Dermis microvascular lymphatic vessel endothelial cell (primary cell): ENCODE results near the gene SH3BP4. TPM values are rescaled to one million over a fixed set of nuclear protein-coding genes. Genes with fewer than 3 reads are reported as not detected.
"Not testable (repeated sequence)": the region's sequence is repeated elsewhere in the genome, so short reads cannot be mapped to it uniquely, and the experiment has no call there.

Experiments
- DNase-seq, 2 donors: peaks; one replicate each; pipeline versions ENCODE4 v3.0.0 to v3.0.0-alpha.2; 2010; ENCODE audit warnings: low read depth in 2 of 2
- total RNA-seq: library from RNA; depleted of rRNA; stranded (reverse); fragments of >200 nt; gene quantifications from 2 replicates; pipeline ENCODE4 v1.2.1, GENCODE V29; 2014

SH3BP4 gene
- total RNA-seq, 1 donor from 2014 or later = 16.0 TPM

DNA sequence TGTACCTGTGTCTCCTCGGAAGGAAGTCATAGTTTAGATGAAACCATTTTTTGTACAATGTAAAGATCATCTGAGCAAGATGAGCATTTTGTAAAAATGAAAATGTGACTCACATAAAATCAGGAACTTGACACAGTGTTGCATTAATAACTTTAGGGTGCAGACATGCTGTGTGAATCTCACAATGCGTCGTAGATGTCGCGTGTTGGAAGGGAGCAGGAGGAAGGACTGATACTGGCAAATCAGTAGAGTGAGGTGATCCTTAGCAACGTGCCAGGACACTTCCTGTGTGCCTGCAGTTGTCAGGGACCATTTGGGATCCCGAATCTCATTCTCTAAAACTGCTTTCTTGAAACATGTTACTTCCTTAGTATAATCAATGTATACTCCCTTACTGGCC is 103.1 kb downstream of the SH3BP4 start:
- no peak for DNase-seq

DNA sequence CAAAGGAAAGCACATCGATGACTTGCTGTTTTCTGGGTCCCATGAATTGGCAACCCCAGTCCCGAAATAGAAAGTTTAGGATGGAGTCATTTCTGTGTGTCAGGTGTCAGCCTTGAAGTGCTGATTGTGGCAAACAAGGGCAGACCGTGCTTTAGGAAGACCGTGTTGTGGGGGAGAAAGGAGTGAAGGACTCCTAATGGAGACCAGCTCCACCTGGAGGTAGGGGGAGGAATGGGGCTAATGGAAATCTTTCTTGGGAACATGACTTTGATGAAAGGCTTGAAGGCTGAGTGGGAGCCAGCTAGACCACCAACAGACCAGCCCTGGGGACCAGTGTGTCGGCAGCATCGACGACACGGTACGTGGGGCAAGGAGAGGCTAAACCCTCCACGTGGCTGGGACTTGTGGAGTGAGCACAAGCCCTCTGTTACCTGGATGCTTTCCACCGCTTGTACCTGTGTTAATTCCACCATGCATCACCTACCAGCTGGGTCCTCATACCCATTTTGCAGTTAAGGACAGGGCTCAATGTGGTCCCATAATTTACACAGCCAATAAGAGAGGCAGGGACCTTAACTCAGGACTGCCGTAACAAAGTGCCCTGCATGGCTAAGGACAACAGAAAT is 104.2 kb downstream of the SH3BP4 start:
- DNase-seq = peak; percentile 22 to 57

DNA sequence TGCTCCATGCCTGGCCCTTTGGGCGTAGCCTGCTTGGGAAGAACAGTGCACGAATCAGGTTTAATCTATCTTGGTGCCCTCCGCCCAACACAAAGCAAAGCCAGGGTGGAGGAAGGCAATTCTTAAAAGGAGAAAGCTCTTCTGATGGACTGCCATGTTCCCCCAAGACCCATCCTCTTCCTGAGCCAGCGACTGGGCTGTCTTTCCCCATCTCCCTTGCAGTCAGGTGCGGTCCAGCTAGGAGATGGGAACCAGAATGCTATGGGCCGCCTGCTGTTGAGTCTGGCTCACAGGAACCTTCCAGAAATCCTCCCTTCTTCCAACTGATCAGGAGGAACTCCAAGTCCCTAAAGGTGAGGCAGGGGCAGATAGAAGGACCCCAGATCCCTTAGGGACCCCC is 105.0 kb downstream of the SH3BP4 start:
- no peak for DNase-seq

DNA sequence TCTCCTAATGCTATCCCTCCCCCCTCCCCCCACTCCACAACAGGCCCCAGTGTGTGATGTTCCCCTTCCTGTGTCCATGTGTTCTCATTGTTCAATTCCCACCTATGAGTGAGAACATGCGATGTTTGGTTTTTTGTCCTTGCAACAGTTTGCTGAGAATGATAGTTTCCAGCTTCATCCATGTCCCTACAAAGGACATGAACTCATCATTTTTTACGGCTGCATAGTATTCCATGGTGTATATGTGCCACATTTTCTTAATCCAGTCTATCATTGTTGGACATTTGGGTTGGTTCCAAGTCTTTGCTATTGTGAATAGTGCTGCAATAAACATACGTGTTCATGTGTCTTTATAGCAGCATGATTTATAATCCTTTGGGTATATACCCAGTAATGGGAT is 105.8 kb downstream of the SH3BP4 start:
- DNase-seq = not testable (repeated sequence)

DNA sequence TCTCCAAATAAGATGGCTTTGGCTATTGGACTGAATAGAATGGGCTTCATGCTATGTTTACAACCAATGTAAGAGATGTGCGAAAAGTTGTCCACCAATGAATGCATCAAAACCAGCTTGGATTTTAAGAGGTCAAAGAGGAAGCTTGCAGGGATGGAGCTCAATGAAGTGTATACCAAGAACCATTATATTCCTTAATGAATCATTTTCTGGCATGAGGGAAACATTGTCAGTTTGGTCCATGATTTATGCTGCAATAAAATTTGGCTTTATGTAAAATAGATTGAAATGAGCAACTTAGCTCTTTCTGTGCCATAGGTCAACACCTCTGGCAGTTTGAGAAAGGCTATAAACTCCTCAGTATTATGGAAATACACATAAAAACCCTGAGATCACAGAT is 107.3 kb downstream of the SH3BP4 start:
- no peak for DNase-seq

DNA sequence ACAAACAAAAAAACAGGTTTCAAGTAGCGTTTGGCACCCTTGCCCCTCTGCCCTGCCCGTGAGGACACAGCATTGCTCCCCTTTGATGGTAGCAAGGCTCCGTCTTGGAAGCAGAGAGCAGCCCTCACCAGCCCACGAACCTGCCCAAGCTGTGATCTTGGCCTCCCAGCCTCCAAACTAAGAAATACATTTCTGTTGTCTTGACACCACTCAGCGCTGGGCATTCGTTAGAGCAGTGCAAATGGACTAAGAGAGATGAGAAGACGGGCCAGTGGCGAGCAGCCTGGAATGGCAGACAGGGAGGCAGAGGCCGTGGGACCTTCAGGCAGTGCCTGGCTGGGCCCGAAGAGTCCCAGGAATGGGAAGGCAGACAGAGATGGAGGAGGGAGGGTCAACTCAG is 109.8 kb downstream of the SH3BP4 start:
- DNase-seq = no peak

DNA sequence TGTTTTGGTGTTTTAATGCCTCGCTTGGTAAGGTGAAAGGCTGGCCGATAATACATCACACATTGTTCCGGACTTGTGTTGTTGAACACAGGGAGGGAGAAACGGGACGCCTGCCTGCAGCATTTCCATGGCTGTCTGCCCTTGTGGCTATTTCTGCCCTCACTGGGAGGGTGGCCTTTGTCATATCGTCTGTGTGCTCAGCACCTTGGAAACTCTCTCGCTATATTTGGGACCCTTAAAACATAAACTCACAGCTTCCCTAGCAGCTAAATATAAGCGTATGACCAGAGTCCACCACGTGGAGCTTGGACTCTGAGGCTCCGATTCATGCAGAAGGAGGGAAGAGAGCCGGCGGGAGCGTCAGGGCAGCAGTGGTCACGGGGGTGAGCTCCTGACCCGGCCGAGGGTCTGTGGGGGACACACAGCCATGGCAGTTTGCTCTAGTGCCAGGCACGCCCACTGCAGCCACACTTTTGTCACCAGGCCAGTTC is 111.7 kb downstream of the SH3BP4 start:
- DNase-seq = no peak

DNA sequence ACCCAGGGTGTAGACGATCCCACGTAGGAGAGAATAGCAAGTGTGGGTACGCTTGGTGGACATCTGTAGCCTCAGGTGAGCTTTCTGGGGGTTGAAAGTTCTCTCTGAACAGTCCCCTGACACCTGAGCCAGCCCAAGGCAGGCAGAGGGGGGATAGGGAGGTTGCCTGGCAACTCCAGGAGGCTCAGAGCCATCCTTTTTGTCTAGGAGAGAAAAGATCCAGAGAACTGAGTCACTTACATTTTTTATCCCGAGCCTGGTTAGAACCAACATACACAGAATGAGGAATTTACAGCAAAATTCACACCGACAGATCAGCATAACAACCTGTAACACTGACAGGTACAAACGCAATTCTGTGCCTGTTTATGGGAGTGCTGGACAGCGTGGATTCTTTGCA is 113.2 kb downstream of the SH3BP4 start:
- no peak for DNase-seq

DNA sequence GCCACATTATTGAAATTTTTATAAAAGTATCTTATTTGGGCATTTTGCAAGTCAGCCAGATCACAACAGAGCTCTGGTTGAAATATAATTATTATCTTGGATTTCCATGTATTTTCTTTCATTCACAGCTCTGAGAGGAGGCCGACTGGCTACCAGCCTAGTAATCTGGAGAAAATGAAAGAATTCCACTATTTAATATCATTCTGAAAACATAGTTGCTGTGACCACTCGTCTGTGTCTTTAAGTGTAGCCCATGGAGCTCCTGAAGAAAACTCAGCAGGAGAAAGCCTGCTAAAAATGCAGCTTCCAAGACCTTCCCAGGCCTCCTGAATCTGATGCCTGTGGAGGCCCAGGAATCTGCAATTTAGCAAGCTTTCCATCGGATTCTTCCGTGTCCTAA is 114.7 kb downstream of the SH3BP4 start:
- DNase-seq = no peak

DNA sequence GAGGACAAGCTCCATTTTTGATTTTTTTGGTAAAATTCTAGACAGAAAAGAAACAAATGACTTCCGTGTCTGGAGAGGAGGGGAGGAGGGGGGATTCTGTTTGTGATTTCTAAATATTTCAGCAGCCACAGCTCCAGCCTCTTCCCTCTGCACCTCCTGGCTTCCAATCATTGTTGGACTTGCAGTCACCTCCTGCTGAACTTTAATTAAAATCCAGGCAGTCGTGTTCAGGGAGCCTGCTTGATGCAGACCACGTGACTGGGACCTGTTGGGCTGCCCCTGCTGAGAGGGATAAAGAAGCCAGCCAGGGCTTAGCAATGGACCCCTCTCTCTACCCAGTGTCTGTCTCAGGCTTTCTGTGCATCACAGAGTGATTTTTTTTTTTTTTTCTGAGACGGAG is 115.1 kb downstream of the SH3BP4 start:
- DNase-seq = no peak

DNA sequence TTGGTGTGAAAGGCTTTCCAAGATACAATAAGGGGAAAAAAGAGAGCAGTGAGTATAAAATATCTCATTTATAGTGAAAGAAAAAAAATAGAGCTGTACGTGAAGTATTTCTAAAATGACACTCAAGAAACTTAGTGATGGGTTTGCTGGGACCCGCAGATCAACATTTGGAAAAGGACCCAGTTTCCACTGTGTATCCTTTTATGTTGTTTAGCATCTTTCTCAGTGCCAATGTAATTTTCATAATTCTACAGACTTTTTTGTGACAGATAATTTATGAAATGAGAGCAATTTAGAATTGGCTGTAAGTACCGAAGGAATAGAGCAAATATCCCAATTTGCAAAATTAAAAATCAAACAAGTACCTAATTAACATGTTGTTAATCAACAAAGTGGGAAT is 116.9 kb downstream of the SH3BP4 start:
- DNase-seq = no peak

DNA sequence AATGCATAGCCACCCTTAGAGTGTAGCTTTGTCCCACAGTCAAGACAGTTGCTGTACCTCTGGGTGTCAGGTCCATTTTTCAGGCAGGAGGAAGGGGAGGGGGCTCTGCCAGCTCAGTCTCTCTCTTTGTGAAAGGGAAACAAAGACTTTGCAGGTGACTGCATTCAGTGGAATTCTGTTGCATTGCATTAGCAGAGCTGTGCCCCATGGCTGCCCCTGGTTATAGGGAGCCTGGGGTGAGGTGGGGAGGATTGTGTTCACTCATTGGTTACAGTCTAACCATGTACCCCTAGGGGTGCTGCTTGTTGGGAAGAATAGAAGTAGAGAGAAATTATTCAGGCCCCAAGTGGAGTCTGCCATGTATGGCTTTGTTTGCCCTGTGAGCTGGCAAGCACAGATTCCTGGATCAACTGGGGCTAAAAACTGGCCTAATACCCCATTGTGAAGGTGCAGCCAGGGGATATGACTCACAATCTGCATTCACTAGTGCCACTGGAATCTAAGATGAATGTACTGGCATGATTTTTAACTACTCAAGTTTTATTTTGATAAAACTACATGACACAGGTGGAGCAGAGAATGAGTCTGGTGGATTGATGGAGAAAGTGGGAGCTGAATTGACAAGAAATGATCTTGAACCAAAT is 118.4 kb downstream of the SH3BP4 start:
- peak in 1 of 2 donors; percentile 53 for DNase-seq

DNA sequence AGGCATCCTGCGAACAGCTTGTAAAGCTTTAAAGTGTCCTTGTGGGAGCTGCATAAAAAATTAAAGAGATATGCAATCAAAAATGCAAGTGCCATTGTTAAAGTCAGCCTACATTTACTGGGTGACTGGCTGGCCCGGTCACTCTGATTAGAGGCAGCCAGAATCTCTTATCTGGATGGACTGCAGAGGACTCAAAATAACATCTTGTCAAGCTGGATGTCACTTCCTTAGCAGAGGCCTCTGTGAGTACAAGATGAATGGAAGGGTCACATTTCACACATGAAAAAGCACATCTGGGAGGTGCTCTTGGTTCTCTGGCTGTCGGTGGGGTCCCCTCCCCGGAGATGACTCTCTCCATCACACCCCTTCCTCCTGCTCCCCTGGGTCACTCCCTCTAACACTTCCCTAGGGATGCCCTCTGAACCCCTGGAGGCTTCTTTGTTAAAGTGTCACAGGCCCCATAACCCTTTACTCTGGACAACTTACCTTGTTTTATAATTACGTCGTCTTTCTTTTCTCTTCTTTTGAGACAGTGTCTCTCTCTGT is 122.1 kb downstream of the SH3BP4 start:
- DNase-seq = no peak

DNA sequence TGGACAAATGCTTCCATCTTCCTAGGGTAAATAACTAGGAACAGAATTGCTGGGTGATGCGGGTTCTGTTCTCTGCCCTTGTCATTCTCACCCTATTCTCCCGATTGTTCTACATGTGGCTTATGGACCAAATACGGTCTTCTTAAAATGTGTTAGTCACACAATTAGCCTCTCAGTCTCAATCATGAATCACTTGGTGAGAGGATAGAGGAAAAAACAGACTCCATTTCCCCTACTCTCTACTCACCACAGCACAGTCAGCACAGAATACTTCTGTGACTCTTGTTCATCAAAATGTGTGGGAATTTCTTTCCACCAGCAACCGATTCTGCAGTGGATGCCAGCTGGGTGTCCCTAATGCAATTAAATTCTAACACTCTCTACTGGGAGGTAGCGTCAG is 125.2 kb downstream of the SH3BP4 start:
- peak in 1 of 2 donors; percentile 16 for DNase-seq

DNA sequence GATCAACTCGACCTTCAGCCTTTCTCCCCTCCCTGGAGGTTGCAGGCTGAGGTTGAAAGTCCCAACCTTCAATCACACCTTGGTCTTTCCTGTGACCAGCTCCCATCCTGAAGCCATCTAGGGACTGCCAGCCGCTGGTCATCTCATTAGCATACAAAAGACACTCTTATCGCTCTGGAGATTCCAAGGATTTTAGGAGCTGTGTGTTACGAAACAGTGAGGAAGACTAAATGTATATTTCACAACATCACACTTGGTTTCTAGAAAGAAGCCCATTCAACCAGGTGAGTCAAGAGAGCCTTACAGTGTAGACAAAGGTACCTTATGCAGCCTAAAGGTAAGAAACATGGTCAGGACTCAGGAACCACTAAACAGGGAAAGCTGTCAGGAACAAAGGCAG is 126.4 kb downstream of the SH3BP4 start:
- no peak for DNase-seq

DNA sequence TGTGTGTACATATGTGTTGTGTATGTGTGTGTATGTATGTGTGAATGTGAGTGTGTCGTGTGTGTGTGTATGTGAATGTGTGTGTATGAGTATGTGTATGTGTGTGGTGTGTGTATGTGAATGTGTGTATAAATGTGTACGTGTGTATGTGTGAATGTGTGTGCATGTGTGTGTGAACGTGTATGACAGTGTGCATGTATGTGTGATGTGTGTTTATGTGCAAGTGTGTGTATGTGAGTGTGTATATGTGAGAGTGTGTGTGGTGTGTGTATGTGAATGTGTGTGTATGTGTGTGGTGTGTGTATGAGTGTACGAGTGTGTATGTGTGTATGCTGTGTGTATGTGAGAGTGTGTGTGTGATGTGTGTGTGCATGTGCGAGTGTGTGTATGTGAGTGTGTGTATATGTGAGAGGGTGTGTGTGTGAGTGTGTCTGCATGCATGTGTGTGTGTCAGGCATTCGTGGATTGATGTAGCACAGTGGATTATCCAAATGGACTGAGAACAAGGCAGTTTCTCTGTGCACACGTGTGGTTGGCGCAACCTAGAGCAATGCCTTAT is 127.2 kb downstream of the SH3BP4 start:
- DNase-seq = no peak

DNA sequence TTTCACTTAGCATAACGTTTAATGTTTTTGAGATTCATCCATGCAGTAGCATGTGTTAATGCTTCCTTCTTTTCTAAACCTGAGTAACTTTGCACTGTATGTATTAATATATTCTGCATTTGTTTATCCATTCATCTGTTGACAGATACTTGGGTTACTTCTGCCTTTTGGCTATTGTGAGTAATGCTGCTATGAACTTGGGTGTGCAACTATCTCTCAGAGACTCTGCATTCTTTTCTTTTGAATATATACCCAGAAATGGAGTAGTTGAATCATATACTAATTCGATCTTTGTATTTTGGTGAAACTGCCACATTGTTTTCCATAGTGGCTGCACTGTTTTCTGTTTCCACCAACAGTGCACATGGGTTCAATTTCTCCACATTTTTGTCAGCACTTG is 128.3 kb downstream of the SH3BP4 start:
- no peak for DNase-seq

DNA sequence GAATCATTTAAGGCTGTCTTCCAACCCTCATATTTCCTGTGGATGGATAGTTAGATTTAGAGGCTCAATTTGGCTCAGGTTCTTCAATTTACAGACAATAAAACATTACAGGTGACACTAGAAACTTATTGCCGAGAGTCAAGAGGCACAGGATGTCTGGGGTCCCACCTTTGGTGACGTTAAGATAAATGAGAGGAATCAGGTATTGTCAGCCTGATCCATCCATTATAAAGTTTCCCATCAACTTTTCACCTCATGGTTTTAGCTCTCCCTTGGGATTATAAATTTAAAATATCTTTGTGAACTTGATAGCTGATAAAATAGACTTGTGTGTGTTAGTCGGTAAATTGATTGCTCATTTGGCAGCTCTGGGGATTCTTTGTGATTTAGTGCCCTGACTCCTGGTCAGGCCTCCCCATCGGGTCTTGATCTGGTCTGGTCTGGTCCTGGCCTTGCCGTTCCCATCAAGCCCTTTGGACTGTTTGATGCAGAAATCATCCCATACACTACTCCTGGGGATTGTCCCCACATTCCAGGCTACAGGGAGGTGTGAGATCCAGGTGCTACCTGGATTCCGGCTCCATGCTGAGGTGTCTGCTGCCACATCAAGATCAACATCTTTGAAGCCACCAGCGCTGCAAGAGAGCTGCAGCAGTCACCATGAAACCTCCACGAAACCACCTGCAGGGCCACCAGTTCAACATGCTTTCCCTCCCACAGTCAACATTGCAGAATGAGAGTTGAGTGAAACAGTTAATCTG is 130.9 kb downstream of the SH3BP4 start:
- no peak for DNase-seq

DNA sequence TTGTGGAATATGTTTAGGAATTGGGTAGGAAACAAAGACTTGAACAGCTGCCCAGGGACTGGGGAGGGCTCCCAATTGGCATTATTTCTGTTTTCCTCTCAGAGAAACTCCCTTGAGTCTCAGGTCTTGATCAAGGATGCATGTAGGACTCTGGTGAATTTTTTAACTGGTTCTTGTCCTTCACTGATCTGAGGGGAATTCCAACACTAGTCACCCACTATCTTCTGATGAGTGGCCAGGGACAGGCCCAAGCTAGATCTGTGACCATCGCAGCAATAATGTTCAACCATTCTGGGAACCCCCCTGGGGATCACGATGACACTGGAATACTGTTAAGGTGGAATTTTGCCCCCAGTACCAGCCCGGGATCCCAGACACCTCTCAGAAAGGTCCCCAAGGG is 132.0 kb downstream of the SH3BP4 start:
- no peak for DNase-seq

DNA sequence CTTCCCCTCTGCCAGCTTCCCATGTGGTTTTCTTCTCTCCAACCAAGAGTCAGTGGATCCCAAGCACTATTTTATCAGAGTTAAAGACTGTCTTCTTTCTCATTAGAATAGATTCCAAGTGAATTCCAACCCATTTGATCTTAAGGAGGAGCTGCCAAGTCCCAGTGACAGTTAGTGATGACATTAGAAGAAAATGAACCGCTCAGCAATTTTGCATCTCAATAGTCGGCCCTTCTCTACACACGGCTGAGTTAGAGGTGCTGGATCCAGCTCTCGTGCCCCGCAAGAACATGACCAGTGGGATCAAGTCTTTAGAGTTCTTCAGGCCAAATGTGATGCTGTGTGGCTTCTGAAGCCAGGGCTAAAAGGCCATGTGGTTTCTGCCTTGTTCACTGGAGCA is 132.6 kb downstream of the SH3BP4 start:
- DNase-seq = no peak

DNA sequence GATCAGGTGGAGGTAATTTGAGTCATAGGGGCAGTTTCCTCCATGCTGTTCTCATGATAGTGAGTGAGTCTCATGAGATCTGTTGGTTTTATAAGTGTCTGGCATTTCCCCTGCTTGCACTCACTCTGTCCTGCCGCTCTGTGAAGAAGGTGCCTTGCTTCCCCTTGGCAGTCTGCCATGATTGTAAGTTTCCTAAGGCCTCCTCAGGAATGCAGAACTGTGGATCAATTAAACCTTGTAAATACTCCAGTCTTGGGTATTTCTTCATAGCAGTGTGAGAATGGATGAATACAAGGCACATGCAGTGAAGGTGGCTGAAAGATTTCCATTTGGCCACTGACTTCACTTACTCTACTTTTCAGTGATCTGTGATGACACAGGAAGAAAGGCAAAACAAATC is 133.7 kb downstream of the SH3BP4 start:
- no peak for DNase-seq
